Erythroblast (primary cell): Measurements from ENCODE around the gene ACVR2A.

Source experiments
- GATA1 ChIP-seq: IDR thresholded peaks from 2 replicates; pipeline ENCODE4 v1.6.1; 2011; ENCODE audit warnings: low read depth, mild to moderate bottlenecking, control low read depth, low read length, moderate library complexity
- POLR2A ChIP-seq: IDR thresholded peaks from 2 replicates; pipeline ENCODE4 v1.6.1; 2011; ENCODE audit warnings: mild to moderate bottlenecking, low read length

GRCh38 chr2:147937744-147938349 is 93.0 kb downstream of the ACVR2A start:
- no peak for TF ChIP-seq POLR2A
- TF ChIP-seq GATA1: no peak
